ENCODE results near the gene MAGEB17. TPM values are rescaled to one million over a fixed set of nuclear protein-coding genes. Genes with fewer than 3 reads are reported as not detected.

The MAGEB17 gene
- total RNA-seq, 4 donors from 2014 or later = 0.94 TPM; not detected in 3

- TF ChIP-seq CTCF (IDR thresholded peaks at IDR 0.05; ENCODE audit: low read depth) = no peak
These were observed 6.6 kb upstream of the MAGEB17 start for GRCh38 chrX:16160729-16161128.

DNA sequence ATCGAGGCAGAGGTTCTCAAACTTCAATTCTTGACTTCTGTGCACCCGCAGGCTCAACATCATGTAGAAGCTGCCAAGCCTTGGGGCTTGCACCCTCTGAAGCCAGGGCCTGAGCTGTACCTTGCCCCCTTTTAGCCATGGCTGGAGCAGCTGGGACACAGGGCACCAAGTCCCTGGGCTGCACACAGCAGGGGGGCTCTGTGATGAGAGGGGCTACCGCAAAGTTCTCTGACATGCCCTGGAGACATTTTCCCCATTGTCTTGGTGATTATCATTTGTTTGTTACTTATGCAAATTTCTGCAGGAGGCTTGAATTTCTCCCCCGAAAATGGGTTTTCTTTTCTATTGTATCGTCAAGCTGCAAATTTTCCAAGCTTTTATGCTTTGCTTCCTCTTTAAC, 4.9 kb upstream of the MAGEB17 start:
- no peak for TF ChIP-seq CTCF (IDR thresholded peaks at IDR 0.05; ENCODE audit: low read depth)

GRCh38 chrX:16164748-16165147, 2.5 kb upstream of the MAGEB17 start:
- TF ChIP-seq CTCF (IDR thresholded peaks at IDR 0.05; ENCODE audit: low read depth) = no peak

DNA sequence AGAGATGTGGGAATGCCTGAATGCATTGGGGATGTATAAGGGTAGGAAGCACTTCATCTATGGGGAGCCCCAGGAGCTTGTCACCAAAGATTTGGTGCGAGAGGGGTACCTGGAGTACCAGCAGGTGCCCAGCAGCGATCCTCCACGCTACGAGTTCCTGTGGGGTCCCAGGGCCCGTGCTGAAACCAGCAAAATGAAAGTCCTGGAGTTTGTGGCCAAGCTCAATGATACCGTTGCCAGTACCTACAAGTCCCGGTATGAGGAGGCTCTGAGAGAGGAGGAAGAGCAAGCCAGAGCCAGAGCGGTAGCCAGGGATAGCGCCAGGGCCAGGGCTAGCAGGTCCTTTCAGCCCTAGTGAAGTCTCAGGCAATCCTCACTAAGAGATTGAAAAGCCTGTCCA, 3.8 kb downstream of the MAGEB17 start:
- TF ChIP-seq CTCF (IDR thresholded peaks at IDR 0.05; ENCODE audit: low read depth) = no peak

DNA sequence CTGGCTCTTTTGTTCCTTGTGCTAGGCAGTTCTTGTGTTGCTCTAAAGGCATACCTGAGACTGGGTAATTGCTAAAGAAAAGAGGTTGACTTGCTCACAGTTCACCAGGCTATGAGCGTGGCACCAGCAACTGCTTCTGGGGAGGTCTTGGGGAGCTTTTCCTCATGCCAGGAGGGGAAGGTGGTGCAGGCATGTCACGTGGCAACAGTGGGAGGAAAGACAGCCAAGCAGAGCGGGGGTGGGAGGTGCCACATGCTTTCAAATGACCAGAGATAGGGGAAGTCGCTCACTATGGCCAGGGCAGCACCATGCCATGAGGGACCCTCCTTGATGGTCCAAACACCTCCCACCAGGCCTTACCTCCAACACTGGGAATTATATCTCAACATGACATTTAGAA, 4.7 kb downstream of the MAGEB17 start:
- no peak for TF ChIP-seq CTCF (IDR thresholded peaks at IDR 0.05; ENCODE audit: low read depth)

- no peak for TF ChIP-seq CTCF (IDR thresholded peaks at IDR 0.05; ENCODE audit: low read depth)
These were observed 5.1 kb downstream of the MAGEB17 start for GRCh38 chrX:16172391-16172790.

- TF ChIP-seq CTCF (IDR thresholded peaks at IDR 0.05; ENCODE audit: low read depth) = no peak
These were observed 8.2 kb downstream of the MAGEB17 start for GRCh38 chrX:16175329-16176061.
